Stimulated activated naive CD8-positive, alpha-beta T cell treated with anti-CD3 and anti-CD28 coated beads, Interleukin-15, amount 100 ng/mL, for 72 hours (primary cell): ENCODE measurements around the gene RFLNA.
"Not testable (repeated sequence)": the region's sequence is repeated elsewhere in the genome, so short reads cannot be mapped to it uniquely, and the experiment has no call there.

ENCODE experiments used
- ATAC-seq: fragments of 150-1000 bp; cut with Tn5 transposase; 2 replicates; pipeline ENCODE4 v1.10.0; 2021; ENCODE audit warnings: mild to moderate bottlenecking, moderate library complexity
- DNase-seq, 2 donors: peaks; one replicate each; pipeline ENCODE4 v3.0.0; 2021 to 2022
- H3K27ac Mint-ChIP-seq, 2 donors: one replicate each; pipeline ENCODE4 v1.8.0; 2022; ENCODE audit warnings: mild to moderate bottlenecking in 2 of 2, mixed read lengths in 2 of 2, moderate library complexity in 2 of 2
- H3K27me3 Mint-ChIP-seq: one replicate; pipeline ENCODE4 v1.8.0; 2022; ENCODE audit warnings: mixed read lengths
- H3K4me1 Mint-ChIP-seq: one replicate; pipeline ENCODE4 v1.8.0; 2022; ENCODE audit warnings: mild to moderate bottlenecking, mixed read lengths
- H3K4me3 Mint-ChIP-seq, 2 donors: one replicate each; pipeline ENCODE4 v1.8.0; 2022; ENCODE audit warnings: mild to moderate bottlenecking in 2 of 2, mixed read lengths in 2 of 2, moderate library complexity in 1 of 2
- H3K9me3 Mint-ChIP-seq, 2 donors: one replicate each; pipeline ENCODE4 v1.8.0; 2022; ENCODE audit warnings: mixed read lengths in 2 of 2

Gene RFLNA

GRCh38 chr12:124318278-124319020 is 23.6 kb downstream of the RFLNA start:
- H3K27ac Mint-ChIP-seq, result peak overlapping the region in 1 of 2 donors; percentile 30
- peaks cover 4% of the 10 kb centered on the region for H3K4me1 Mint-ChIP-seq
- ATAC-seq (no peak), DNase-seq (no peak)
- no peaks in the 10 kb centered on the region for H3K27me3 Mint-ChIP-seq
- H3K4me3 Mint-ChIP-seq, result no peak overlapping the region
- H3K9me3 Mint-ChIP-seq, result peaks cover 0 to under 1% of the 10 kb centered on the region in 2 donors

GRCh38 chr12:124319368-124320050 is 24.6 kb downstream of the RFLNA start:
- Mint-ChIP-seq H3K9me3 (peaks cover 10 to 11% of the 10 kb centered on the region in 2 donors), H3K4me3 (no peak overlapping the region), H3K4me1 (peaks cover 4% of the 10 kb centered on the region), H3K27me3 (no peaks in the 10 kb centered on the region), H3K27ac (peak overlapping the region; percentile 8 to 46)
- DNase-seq, result no peak
- ATAC-seq, result no peak

GRCh38 chr12:124321040-124321481 is 26.2 kb downstream of the RFLNA start:
- Mint-ChIP-seq H3K9me3 (peaks cover 12 to 13% of the 10 kb centered on the region in 2 donors), H3K4me3 (no peak overlapping the region), H3K4me1 (peaks cover 4% of the 10 kb centered on the region), H3K27ac (peak overlapping the region; percentile 52 to 76), H3K27me3 (no peaks in the 10 kb centered on the region)
- ATAC-seq, result peak; percentile 88
- DNase-seq, result peak; percentile 70 to 77

- no peaks in the 10 kb centered on the region for H3K27me3 Mint-ChIP-seq
- H3K9me3 Mint-ChIP-seq, result peaks cover 12 to 13% of the 10 kb centered on the region in 2 donors
- ATAC-seq (peak; percentile 5), DNase-seq (no peak)
- H3K4me1 Mint-ChIP-seq, result peaks cover 4% of the 10 kb centered on the region
- H3K4me3 Mint-ChIP-seq, result no peak overlapping the region
- no peak overlapping the region for H3K27ac Mint-ChIP-seq
Observed at GRCh38 chr12:124321556-124322270, 26.8 kb downstream of the RFLNA start.

- H3K4me1 Mint-ChIP-seq, result peaks cover 4% of the 10 kb centered on the region
- DNase-seq, result no peak
- peaks cover 12 to 13% of the 10 kb centered on the region in 2 donors for H3K9me3 Mint-ChIP-seq
- H3K27ac Mint-ChIP-seq, result no peak overlapping the region
- H3K4me3 Mint-ChIP-seq, result no peak overlapping the region
- no peaks in the 10 kb centered on the region for H3K27me3 Mint-ChIP-seq
- no peak for ATAC-seq
Observed at GRCh38 chr12:124322271-124322998, 27.5 kb downstream of the RFLNA start.

GRCh38 chr12:124322999-124323328 is 28.1 kb downstream of the RFLNA start:
- not testable (repeated sequence) for H3K4me1 Mint-ChIP-seq, H3K27me3 Mint-ChIP-seq, ATAC-seq, H3K27ac Mint-ChIP-seq, H3K4me3 Mint-ChIP-seq, DNase-seq
- H3K9me3 Mint-ChIP-seq, result peaks cover 12 to 13% of the 10 kb centered on the region in 2 donors

GRCh38 chr12:124323771-124324530 is 29.1 kb downstream of the RFLNA start:
- Mint-ChIP-seq H3K27ac (peak overlapping the region in 1 of 2 donors; percentile 54), H3K9me3 (peaks cover 12 to 13% of the 10 kb centered on the region in 2 donors), H3K4me1 (peaks cover 4% of the 10 kb centered on the region), H3K4me3 (no peak overlapping the region), H3K27me3 (no peaks in the 10 kb centered on the region)
- ATAC-seq (no peak), DNase-seq (no peak)

GRCh38 chr12:124324803-124325705 is 30.2 kb downstream of the RFLNA start:
- no peak for ATAC-seq
- peaks cover 4% of the 10 kb centered on the region for H3K4me1 Mint-ChIP-seq
- peaks cover 12 to 13% of the 10 kb centered on the region in 2 donors for H3K9me3 Mint-ChIP-seq
- H3K4me3 Mint-ChIP-seq, result no peak overlapping the region
- H3K27me3 Mint-ChIP-seq, result no peaks in the 10 kb centered on the region
- no peak overlapping the region for H3K27ac Mint-ChIP-seq
- DNase-seq, result no peak

- ATAC-seq (no peak), DNase-seq (no peak)
- Mint-ChIP-seq H3K9me3 (peaks cover 12 to 13% of the 10 kb centered on the region in 2 donors), H3K4me1 (peaks cover under 1% of the 10 kb centered on the region), H3K27ac (peak overlapping the region in 1 of 2 donors; percentile 27), H3K27me3 (no peaks in the 10 kb centered on the region), H3K4me3 (no peak overlapping the region)
Observed at GRCh38 chr12:124326104-124326503, 31.2 kb downstream of the RFLNA start.

- no peak for DNase-seq
- peak overlapping the region in 1 of 2 donors; percentile 48 for H3K27ac Mint-ChIP-seq
- H3K9me3 Mint-ChIP-seq, result peaks cover 12 to 13% of the 10 kb centered on the region in 2 donors
- no peaks in the 10 kb centered on the region for H3K27me3 Mint-ChIP-seq
- H3K4me1 Mint-ChIP-seq, result no peaks in the 10 kb centered on the region
- ATAC-seq, result no peak
- no peak overlapping the region for H3K4me3 Mint-ChIP-seq
Observed at GRCh38 chr12:124326871-124327270, 32.0 kb downstream of the RFLNA start.

GRCh38 chr12:124327362-124328043 is 32.6 kb downstream of the RFLNA start:
- Mint-ChIP-seq H3K4me1 (no peaks in the 10 kb centered on the region), H3K9me3 (peaks cover 12 to 13% of the 10 kb centered on the region in 2 donors), H3K27ac (no peak overlapping the region), H3K4me3 (no peak overlapping the region), H3K27me3 (no peaks in the 10 kb centered on the region)
- DNase-seq (no peak), ATAC-seq (no peak)

- no peak overlapping the region for H3K27ac Mint-ChIP-seq
- H3K9me3 Mint-ChIP-seq, result peaks cover 12 to 13% of the 10 kb centered on the region in 2 donors
- no peaks in the 10 kb centered on the region for H3K4me1 Mint-ChIP-seq
- no peak overlapping the region for H3K4me3 Mint-ChIP-seq
- DNase-seq, result no peak
- peak; percentile 5 for ATAC-seq
- H3K27me3 Mint-ChIP-seq, result no peaks in the 10 kb centered on the region
Observed at GRCh38 chr12:124328116-124328515, 33.2 kb downstream of the RFLNA start.

GRCh38 chr12:124328636-124329035 is 33.7 kb downstream of the RFLNA start:
- peaks cover 11% of the 10 kb centered on the region in 2 donors for H3K9me3 Mint-ChIP-seq
- no peak for DNase-seq
- no peak overlapping the region for H3K4me3 Mint-ChIP-seq
- no peaks in the 10 kb centered on the region for H3K4me1 Mint-ChIP-seq
- peak overlapping the region in 1 of 2 donors; percentile 36 for H3K27ac Mint-ChIP-seq
- no peaks in the 10 kb centered on the region for H3K27me3 Mint-ChIP-seq
- no peak for ATAC-seq
